ENCODE data around the gene FRMD5. TPM values are rescaled to one million over a fixed set of nuclear protein-coding genes. Genes with fewer than 3 reads are reported as not detected.
A peak's percentile ranks its signal among the peaks of the same experiment; 100 is the strongest.

FRMD5 gene
- total RNA-seq, 2 donors from 2014 or later, result 25.5 to 52.3 TPM

DNA sequence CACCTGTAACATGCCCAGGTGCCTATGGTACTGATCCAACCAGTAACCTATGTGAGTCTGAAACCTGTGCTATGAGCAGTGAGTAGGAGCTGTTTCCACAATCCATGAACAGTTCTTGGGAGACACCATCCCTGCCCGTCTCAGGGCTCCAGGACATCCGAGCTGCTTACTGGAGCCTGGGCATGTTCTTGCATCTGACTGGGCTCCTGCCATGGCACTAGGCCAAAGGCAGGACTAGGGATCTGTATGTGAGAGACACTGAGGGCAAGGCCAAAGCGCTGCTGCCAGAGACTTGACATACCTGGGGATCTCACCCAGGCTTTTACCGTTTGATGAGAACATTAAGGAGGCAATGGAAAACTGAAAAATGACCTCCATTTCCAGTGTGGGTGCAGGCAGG lies 308.5 kb downstream of the FRMD5 start:
- Histone ChIP-seq H3K36me3 (no peaks in the 10 kb centered on the region), H3K4me1 (peaks cover 0 to 8% of the 10 kb centered on the region in 2 donors), H3K27me3 (no peaks in the 10 kb centered on the region), H3K4me3 (no peak overlapping the region), H3K9me3 (no peaks in the 10 kb centered on the region), H3K27ac (no peak overlapping the region)
- no peak for DNase-seq (ENCODE audit: low spot score)
- TF ChIP-seq, protein P1, sequence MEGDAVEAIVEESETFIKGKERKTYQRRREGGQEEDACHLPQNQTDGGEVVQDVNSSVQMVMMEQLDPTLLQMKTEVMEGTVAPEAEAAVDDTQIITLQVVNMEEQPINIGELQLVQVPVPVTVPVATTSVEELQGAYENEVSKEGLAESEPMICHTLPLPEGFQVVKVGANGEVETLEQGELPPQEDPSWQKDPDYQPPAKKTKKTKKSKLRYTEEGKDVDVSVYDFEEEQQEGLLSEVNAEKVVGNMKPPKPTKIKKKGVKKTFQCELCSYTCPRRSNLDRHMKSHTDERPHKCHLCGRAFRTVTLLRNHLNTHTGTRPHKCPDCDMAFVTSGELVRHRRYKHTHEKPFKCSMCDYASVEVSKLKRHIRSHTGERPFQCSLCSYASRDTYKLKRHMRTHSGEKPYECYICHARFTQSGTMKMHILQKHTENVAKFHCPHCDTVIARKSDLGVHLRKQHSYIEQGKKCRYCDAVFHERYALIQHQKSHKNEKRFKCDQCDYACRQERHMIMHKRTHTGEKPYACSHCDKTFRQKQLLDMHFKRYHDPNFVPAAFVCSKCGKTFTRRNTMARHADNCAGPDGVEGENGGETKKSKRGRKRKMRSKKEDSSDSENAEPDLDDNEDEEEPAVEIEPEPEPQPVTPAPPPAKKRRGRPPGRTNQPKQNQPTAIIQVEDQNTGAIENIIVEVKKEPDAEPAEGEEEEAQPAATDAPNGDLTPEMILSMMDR (IDR thresholded peaks at IDR 0.05), result no peak

DNA sequence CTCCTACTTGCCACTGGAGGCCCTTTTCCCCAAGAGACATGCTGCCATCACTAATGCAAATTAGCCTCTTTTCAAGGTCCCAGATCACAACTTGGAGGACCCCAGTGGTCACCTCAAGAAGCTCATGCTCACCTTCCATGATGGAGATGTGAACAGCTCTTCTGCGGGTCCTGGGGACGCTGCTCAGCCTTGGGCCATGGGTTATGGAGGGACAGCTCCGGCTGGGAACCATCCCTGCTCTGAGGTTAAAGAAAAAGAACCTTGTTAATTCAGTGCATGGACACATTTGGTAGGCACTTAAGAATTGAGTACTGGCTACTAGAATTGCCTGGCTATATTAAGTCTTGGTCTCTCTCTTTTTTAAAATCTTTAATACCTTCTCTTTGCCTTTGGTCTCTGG lies 311.5 kb downstream of the FRMD5 start:
- no peaks in the 10 kb centered on the region for H3K9me3 ChIP-seq
- TF ChIP-seq, protein P1 (IDR thresholded peaks at IDR 0.05), result no peak
- H3K27me3 ChIP-seq, result no peaks in the 10 kb centered on the region
- H3K27ac ChIP-seq, result no peak overlapping the region
- H3K4me1 ChIP-seq, result peaks cover 0 to 21% of the 10 kb centered on the region in 2 donors
- H3K4me3 ChIP-seq, result no peak overlapping the region
- DNase-seq (ENCODE audit: low spot score), result no peak
- no peaks in the 10 kb centered on the region for H3K36me3 ChIP-seq

DNA sequence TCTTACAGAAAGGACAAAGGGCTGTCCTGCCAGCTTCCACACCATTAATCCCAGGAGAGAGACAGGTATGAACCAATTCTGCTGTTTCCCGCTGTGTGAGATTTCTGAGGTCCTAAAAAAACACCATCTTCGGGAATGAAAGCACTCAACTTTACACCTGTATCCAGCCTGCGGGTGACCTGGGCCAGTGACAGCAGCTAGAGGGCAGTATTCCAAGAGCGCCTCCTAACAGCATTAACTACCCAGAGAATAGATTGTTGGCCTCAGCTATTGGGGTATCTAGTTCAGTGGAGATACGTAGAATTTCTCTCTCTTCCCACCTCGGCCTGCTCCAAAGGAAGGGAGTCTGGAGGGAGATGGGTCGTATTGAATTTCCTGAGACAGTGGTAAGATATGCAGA lies 313.1 kb downstream of the FRMD5 start:
- Histone ChIP-seq H3K27me3 (no peaks in the 10 kb centered on the region), H3K27ac (peak overlapping the region; percentile 62 to 86), H3K4me1 (peaks cover 0 to 21% of the 10 kb centered on the region in 2 donors), H3K9me3 (no peaks in the 10 kb centered on the region), H3K36me3 (no peaks in the 10 kb centered on the region), H3K4me3 (no peak overlapping the region)
- no peak for DNase-seq (ENCODE audit: low spot score)
- TF ChIP-seq, protein P1 (IDR thresholded peaks at IDR 0.05), result peak in 1 of 2 donors; percentile 55

DNA sequence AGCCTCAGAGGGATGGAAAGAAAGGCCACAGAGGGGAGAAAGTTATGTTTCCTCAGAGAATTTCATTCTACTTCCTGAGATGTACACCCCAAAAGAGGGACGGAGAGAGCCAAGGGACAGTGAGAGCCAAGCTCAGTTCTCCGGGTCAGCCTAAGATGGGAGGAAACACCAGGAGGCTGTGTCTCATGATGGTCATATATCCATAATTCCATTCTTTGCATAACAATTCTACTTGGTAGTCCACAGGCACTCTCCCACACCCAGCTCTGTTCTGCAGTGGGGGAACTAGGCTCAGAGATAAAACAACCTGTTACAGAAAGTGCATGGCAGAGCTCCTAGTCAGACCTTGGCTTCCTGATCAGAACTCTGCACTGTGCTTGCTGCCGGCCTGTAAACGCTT lies 313.8 kb downstream of the FRMD5 start:
- no peaks in the 10 kb centered on the region for H3K36me3 ChIP-seq
- H3K9me3 ChIP-seq, result no peaks in the 10 kb centered on the region
- TF ChIP-seq, protein P1 (IDR thresholded peaks at IDR 0.05), result no peak
- peaks cover 0 to 18% of the 10 kb centered on the region in 2 donors for H3K4me1 ChIP-seq
- no peak overlapping the region for H3K4me3 ChIP-seq
- peak overlapping the region; percentile 62 to 86 for H3K27ac ChIP-seq
- H3K27me3 ChIP-seq, result no peaks in the 10 kb centered on the region
- no peak for DNase-seq (ENCODE audit: low spot score)

DNA sequence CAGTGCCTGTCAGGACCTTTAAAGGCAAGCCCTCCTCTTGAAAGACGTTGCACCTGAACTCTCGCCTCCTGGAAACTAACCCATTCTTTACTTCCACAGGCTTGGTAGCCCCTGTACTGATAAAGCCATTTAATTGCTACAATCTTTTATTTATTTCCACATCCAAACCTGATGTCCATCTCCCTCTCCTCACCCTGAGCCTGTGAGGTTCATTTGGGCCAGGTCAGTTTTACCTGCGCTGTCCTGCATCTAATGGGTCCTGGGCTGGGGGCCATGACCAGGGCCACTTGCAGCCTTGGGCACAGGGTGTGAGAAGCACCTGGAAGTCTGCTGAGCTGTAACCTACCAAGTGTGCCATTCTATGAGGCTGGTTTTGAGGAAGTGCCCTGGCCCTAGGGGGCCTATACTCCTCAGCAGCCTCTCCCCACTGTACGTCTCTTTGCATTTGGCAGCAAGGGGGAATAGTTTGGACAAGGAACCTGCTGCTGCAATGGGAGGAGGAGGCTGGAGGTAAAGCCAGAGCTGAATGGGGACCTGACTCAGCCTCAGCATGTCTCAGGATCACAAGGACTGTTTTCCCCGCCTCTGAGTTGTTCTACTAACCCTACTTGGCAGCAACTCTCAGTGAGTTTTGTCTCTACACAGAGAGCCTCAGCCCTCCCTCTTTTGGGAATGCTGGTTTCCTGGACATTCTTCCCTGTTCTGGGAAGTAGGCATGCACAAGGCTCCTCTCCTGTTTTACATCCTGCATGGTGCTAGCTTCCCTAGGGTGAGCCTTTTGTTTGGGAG lies 314.5 kb downstream of the FRMD5 start:
- TF ChIP-seq, protein P1 (IDR thresholded peaks at IDR 0.05), result no peak
- no peaks in the 10 kb centered on the region for H3K27me3 ChIP-seq
- H3K36me3 ChIP-seq, result no peaks in the 10 kb centered on the region
- peaks cover 0 to 18% of the 10 kb centered on the region in 2 donors for H3K4me1 ChIP-seq
- H3K27ac ChIP-seq, result peak overlapping the region; percentile 62 to 86
- no peak for DNase-seq (ENCODE audit: low spot score)
- H3K9me3 ChIP-seq, result no peaks in the 10 kb centered on the region
- no peak overlapping the region for H3K4me3 ChIP-seq

Measured in right atrium auricular region (tissue), 2 donors.